ENCODE measurements around the gene ABHD17A.

DNA sequence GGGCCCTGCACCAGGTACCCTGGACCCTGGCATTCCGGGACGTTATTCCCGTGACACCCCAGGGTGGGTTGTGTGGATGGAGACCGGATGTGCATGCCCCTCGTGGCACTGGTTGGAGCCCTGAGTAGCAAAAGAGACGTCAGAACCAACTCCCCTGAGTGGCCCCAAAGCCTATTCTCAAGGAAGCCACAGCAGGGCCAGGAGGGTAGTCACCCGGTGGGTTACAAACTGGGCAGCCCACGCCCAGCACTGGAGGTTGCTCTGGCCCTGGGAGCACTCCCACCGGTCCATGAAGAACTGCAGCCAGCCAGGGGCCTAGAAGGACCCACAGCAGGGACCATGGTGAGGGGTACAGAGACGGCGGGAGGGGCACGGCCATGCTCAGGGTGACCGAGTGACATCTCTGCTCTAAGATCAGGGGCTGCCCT, 29.5 kb downstream of the ABHD17A start:
- TF ChIP-seq EZH2phosphoT487 (IDR thresholded peaks at IDR 0.05): no peak
- TF ChIP-seq, protein P1, sequence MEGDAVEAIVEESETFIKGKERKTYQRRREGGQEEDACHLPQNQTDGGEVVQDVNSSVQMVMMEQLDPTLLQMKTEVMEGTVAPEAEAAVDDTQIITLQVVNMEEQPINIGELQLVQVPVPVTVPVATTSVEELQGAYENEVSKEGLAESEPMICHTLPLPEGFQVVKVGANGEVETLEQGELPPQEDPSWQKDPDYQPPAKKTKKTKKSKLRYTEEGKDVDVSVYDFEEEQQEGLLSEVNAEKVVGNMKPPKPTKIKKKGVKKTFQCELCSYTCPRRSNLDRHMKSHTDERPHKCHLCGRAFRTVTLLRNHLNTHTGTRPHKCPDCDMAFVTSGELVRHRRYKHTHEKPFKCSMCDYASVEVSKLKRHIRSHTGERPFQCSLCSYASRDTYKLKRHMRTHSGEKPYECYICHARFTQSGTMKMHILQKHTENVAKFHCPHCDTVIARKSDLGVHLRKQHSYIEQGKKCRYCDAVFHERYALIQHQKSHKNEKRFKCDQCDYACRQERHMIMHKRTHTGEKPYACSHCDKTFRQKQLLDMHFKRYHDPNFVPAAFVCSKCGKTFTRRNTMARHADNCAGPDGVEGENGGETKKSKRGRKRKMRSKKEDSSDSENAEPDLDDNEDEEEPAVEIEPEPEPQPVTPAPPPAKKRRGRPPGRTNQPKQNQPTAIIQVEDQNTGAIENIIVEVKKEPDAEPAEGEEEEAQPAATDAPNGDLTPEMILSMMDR (IDR thresholded peaks at IDR 0.05): no peak

Measured in neural progenitor cell (in vitro differentiated cells).